Sigmoid colon (tissue), 7 donors: Measurements from ENCODE around the gene TULP1. TPM values are rescaled to one million over a fixed set of nuclear protein-coding genes. Genes with fewer than 3 reads are reported as not detected.

ENCODE experiments used
- DNase-seq: peaks from one replicate; pipeline ENCODE4 v3.0.0-alpha.2; 2019
- H3K27ac ChIP-seq, 4 donors: fragments of 200-600 bp; sonication (generic); one replicate each; pipeline ENCODE4 v1.5.1; 2016 to 2019; ENCODE audit warnings: mild to moderate bottlenecking in 1 of 4
- H3K27me3 ChIP-seq, 3 donors: fragments of 200-600 bp; sonication (generic); one replicate each; pipeline ENCODE4 v1.5.1; 2019; ENCODE audit warnings: mild to moderate bottlenecking in 1 of 3
- H3K36me3 ChIP-seq, 4 donors: fragments of 200-600 bp; sonication (generic); one replicate each; pipeline ENCODE4 v1.5.1; 2016 to 2019
- H3K4me1 ChIP-seq, 4 donors: fragments of 200-600 bp; sonication (generic); one replicate each; pipeline ENCODE4 v1.5.1; 2017 to 2019
- H3K4me3 ChIP-seq, 4 donors: fragments of 200-600 bp; sonication (generic); one replicate each; pipeline ENCODE4 v1.5.1; 2017 to 2019; ENCODE audit warnings: mild to moderate bottlenecking in 2 of 4, moderate library complexity in 1 of 4
- H3K9me3 ChIP-seq, 4 donors: fragments of 200-600 bp in 3 of 4; sonication (generic) in 3 of 4; one replicate each; pipeline versions ENCODE4 v1.5.1 to v1.6.1; 2013 to 2019
- EP300 ChIP-seq, 4 donors: sonication (generic); formaldehyde crosslinking; IDR thresholded peaks; one replicate each; pipeline ENCODE4 v1.6.1; 2017; ENCODE audit warnings: antibody characterized with exemption in 4 of 4
- POLR2A ChIP-seq, 2 donors: fragments of 450-650 bp; IDR thresholded peaks; one replicate each; pipeline ENCODE4 v1.6.1; 2016; ENCODE audit warnings: antibody characterized with exemption in 2 of 2, mild to moderate bottlenecking in 2 of 2, moderate library complexity in 2 of 2
- POLR2AphosphoS5 ChIP-seq, 4 donors: sonication (generic); formaldehyde crosslinking; IDR thresholded peaks; one replicate each; pipeline ENCODE4 v1.6.1; 2017; ENCODE audit warnings: antibody characterized with exemption in 4 of 4
- WGBS, 2 donors: extraction: QIAGEN DNeasy Blood & Tissue Kit; methylation state at CpG; one replicate each; pipeline ENCODE4 v1.1.7; 2013; 5-methylcytosine and 5-hydroxymethylcytosine counted together
- intact Hi-C: fragments of 100-400 bp; cut with DNase I; formaldehyde crosslinking; loops from one replicate; pipeline ENCODE4 v1.15.1; 2023
- polyA plus RNA-seq, 3 donors: library from polyadenylated mRNA; stranded (reverse); fragments of 200-250 nt; gene quantifications; one replicate each; pipeline ENCODE4 v1.2.3, GENCODE V29; 2013
- total RNA-seq, 4 donors: library from RNA; depleted of rRNA; stranded (reverse); fragments of >200 nt; gene quantifications; one replicate each; pipeline ENCODE4 v1.1.0, GENCODE V29; 2016
- TF ChIP-seq, protein P1 (sequence below), 4 experiments: fragments of 450-650 bp in 3 of 4; fragments of 200-600 bp in 1 of 4; IDR thresholded peaks; one replicate each; pipeline ENCODE4 v1.5.1; 2016 to 2019; ENCODE audit warnings: antibody characterized with exemption in 4 of 4, mild to moderate bottlenecking in 3 of 4, moderate library complexity in 2 of 4
- donor health status: healthy with polysubstance abuse.
- donor health status: Bipolar disorder and iron deficiency.
- donor health status: healthy.

The TULP1 gene
- total and polyA plus RNA-seq, 7 donors: not detected

DNA sequence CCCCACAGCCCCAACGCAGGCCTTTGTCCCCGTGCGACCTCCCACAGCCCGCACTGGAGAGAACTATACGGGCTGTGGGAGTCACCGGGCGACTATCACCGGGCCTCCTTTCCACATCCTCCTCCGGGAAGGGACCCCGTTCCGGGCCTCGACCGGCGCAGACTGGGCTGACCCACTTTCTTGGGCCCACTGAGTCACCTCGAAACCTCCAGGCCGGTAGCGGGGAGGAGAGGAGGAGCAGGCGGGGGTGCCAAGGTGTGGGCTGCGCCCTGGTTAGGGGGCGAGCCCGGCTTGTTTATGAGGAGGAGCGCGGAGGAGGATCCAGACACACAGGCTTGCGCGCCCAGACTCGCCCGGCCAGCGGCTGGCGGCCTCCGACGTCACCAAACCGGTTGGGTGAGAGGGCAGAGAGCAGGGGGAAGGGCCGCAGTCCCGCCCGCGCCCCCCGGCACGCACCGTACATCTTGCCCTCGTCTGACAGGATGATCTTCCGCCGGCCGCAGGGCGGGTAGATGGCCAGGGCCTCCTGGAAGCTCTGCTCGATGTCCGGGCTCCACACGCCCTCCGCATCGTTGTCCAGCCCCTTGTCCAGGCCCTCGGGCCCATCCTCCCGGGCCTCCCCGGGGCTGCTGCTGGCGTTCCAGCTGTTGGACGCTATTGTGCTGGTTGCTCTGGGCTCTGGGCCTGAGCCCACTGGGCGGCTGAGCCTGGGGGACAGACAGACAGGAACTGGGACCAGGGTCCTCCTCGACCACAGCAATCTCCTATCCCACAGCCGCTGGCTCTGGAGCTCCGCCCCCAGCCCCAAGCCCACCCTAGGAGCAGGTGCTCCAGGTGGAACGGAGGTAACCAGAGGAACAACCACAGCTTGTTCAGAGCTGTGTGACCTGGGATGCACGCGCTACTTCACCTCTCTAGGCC is 26.4 kb downstream of the TULP1 start:
- H3K9me3 ChIP-seq: no peaks in the 10 kb centered on the region
- TF ChIP-seq, protein P1, sequence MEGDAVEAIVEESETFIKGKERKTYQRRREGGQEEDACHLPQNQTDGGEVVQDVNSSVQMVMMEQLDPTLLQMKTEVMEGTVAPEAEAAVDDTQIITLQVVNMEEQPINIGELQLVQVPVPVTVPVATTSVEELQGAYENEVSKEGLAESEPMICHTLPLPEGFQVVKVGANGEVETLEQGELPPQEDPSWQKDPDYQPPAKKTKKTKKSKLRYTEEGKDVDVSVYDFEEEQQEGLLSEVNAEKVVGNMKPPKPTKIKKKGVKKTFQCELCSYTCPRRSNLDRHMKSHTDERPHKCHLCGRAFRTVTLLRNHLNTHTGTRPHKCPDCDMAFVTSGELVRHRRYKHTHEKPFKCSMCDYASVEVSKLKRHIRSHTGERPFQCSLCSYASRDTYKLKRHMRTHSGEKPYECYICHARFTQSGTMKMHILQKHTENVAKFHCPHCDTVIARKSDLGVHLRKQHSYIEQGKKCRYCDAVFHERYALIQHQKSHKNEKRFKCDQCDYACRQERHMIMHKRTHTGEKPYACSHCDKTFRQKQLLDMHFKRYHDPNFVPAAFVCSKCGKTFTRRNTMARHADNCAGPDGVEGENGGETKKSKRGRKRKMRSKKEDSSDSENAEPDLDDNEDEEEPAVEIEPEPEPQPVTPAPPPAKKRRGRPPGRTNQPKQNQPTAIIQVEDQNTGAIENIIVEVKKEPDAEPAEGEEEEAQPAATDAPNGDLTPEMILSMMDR (IDR thresholded peaks at IDR 0.05): no peak
- TF ChIP-seq POLR2A (IDR thresholded peaks at IDR 0.05) (no peak), POLR2AphosphoS5 (IDR thresholded peaks at IDR 0.05) (peak in 3 of 4 donors; percentile 38 to 63 (median 51)), EP300 (IDR thresholded peaks at IDR 0.05) (no peak)
- peak; percentile 86 for DNase-seq
- peak overlapping the region in 3 of 4 donors; percentile 17 to 34 (median 32) for H3K4me3 ChIP-seq
- H3K4me1 ChIP-seq: peaks cover 0 to 94% (median 77%) of the 10 kb centered on the region in 4 donors
- intact Hi-C loops: no loop called here
- peaks cover 0 to 39% (median 14%) of the 10 kb centered on the region in 4 donors for H3K36me3 ChIP-seq
- no peaks in the 10 kb centered on the region for H3K27me3 ChIP-seq
- 16 to 60% methylated on average over 61 of the region's 61 CpGs for WGBS, 2 donors
- H3K27ac ChIP-seq: peak overlapping the region; percentile 100

DNA sequence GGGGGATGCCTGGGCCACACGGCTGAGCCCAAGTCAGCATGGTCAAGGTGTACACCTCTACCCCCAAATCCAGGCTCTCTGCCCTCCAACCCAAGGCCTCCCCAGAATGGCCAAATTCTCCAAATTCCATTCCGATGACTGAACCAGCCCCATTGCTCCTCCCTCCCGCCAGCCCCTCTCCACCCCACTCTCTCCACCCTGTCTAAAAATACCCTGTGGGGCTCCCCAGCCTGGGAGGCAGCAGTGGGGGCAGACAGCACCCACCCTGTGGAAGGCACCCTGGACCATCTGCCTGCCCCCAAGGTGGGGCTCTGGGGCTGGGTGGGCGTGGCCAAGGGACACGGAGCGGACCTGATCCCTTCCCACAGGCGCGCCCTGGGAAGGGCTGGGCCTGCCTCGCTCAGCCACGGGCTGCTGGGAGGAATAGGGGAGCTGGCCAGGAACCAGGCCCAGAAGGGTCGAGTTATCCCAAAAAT is 27.3 kb downstream of the TULP1 start:
- intact Hi-C loops: loop anchor here (2.0 kb wide), 1 partner anchor 15 kb away; no protein-coding TSS in a partner anchor
- H3K27ac ChIP-seq: peak overlapping the region; percentile 100
- H3K4me3 ChIP-seq: peak overlapping the region in 3 of 4 donors; percentile 17 to 34 (median 32)
- DNase-seq: peak; percentile 76
- WGBS, 2 donors: 24 to 53% methylated on average over 11 of the region's 11 CpGs
- TF ChIP-seq, protein P1 (IDR thresholded peaks at IDR 0.05): no peak
- peak in 1 of 2 donors; percentile 32 for TF ChIP-seq POLR2A (IDR thresholded peaks at IDR 0.05)
- no peak for TF ChIP-seq EP300 (IDR thresholded peaks at IDR 0.05)
- TF ChIP-seq POLR2AphosphoS5 (IDR thresholded peaks at IDR 0.05): peak in 1 of 4 donors; percentile 45
- peaks cover 0 to 86% (median 69%) of the 10 kb centered on the region in 4 donors for H3K4me1 ChIP-seq
- H3K27me3 ChIP-seq: no peaks in the 10 kb centered on the region
- H3K9me3 ChIP-seq: no peaks in the 10 kb centered on the region
- peaks cover 0 to 48% (median 19%) of the 10 kb centered on the region in 4 donors for H3K36me3 ChIP-seq

DNA sequence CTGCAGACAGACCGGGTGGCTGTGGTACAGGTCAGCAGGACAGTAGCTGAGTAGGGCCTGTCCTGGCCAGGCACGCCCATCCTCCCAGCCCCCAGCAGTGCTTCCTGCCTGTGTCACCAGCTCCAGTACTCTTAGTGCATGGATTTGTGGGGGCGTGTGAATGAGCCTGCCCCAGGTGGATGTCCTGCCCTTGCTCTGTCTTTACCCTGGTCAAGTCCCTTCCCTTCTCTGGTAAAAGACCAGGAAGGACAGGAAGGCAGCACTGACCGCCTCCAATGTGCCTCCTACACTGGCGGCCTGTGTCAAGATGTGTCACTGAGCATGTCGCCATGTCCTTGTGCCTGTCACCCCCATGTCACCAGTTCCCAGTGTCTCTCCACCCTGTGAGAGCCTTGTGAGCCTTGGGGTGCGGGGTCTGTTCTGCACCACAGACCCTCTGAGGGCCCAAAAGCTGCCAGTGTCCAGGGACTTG is 27.7 kb downstream of the TULP1 start:
- intact Hi-C loops: loop anchor here (2.0 kb wide), 1 partner anchor 14 kb away; no protein-coding TSS in a partner anchor
- peaks cover 2 to 52% (median 23%) of the 10 kb centered on the region in 4 donors for H3K36me3 ChIP-seq
- H3K27me3 ChIP-seq: no peaks in the 10 kb centered on the region
- peaks cover 0 to 81% (median 64%) of the 10 kb centered on the region in 4 donors for H3K4me1 ChIP-seq
- no peaks in the 10 kb centered on the region for H3K9me3 ChIP-seq
- DNase-seq: peak; percentile 71
- TF ChIP-seq POLR2A (IDR thresholded peaks at IDR 0.05) (no peak), POLR2AphosphoS5 (IDR thresholded peaks at IDR 0.05) (no peak), EP300 (IDR thresholded peaks at IDR 0.05) (no peak)
- TF ChIP-seq, protein P1 (IDR thresholded peaks at IDR 0.05): no peak
- no peak overlapping the region for H3K4me3 ChIP-seq
- 89 to 90% methylated on average over 7 of the region's 7 CpGs for WGBS, 2 donors
- H3K27ac ChIP-seq: peak overlapping the region; percentile 100

DNA sequence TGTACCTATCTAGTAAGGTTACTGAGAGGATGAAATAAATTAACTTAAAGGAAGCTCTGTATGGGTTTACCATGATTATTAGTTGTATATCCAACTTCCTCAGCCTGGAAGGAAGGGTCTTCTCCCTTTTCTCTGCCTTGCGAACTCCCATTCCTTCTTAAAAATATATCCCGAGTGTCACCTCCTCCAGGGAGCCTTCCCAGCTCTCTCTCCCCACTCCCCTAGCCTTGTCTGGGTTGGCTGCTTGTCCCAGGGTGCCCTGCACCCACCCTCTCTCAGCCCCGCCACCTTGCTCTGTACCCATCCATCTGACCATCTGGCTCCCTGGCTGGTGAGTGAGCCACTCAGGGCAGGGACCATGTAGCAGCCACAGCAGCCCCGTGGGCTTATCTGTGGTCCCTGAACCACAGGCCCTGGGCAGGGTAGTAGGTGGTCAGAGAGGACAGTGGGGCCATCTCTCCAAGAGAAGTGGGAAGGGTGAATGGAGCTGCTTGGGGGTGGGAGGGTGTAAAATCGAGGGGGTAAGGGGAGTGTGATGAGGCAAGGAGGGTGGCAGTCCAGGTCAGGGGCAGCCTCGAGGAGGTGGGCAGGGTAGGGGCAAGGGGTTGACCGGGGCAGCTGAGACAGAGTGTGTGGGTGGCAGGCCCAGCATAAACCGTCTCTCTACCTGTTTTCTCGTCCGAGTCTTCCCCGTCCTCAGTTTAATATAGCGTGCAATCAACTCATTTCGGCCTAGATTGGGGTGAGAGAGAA is 28.6 kb downstream of the TULP1 start:
- H3K27me3 ChIP-seq: no peaks in the 10 kb centered on the region
- peaks cover 4 to 61% (median 30%) of the 10 kb centered on the region in 4 donors for H3K36me3 ChIP-seq
- H3K4me1 ChIP-seq: peaks cover 0 to 72% (median 55%) of the 10 kb centered on the region in 4 donors
- DNase-seq: no peak
- WGBS, 2 donors: 87 to 89% methylated on average over 13 of the region's 13 CpGs
- no peak for TF ChIP-seq POLR2AphosphoS5 (IDR thresholded peaks at IDR 0.05)
- TF ChIP-seq, protein P1 (IDR thresholded peaks at IDR 0.05): no peak
- TF ChIP-seq POLR2A (IDR thresholded peaks at IDR 0.05): no peak
- no peak for TF ChIP-seq EP300 (IDR thresholded peaks at IDR 0.05)
- H3K4me3 ChIP-seq: no peak overlapping the region
- H3K27ac ChIP-seq: peak overlapping the region; percentile 100
- H3K9me3 ChIP-seq: no peaks in the 10 kb centered on the region
- intact Hi-C loops: loop anchor here (2.0 kb wide), 1 partner anchor 13 kb away; no protein-coding TSS in a partner anchor
